Measurements from ENCODE around the gene PCDHGB4.
A peak's percentile ranks its signal among the peaks of the same experiment; 100 is the strongest.
"Not testable (repeated sequence)": the region's sequence is repeated elsewhere in the genome, so short reads cannot be mapped to it uniquely, and the experiment has no call there.

Gene PCDHGB4

GRCh38 chr5:141375444-141376155 is 11.9 kb upstream of the PCDHGB4 start:
- H3K9me3 Mint-ChIP-seq: peaks cover 21 to 26% of the 10 kb centered on the region in 2 donors
- H3K4me3 Mint-ChIP-seq; ATAC-seq (replicated peaks); DNase-seq; H3K4me1 Mint-ChIP-seq; H3K27ac Mint-ChIP-seq: not testable (repeated sequence)
- H3K36me3 Mint-ChIP-seq: peaks cover 11 to 13% of the 10 kb centered on the region in 2 donors
- peaks cover 37 to 66% of the 10 kb centered on the region in 2 donors for H3K27me3 Mint-ChIP-seq

- DNase-seq: no peak
- H3K4me1 Mint-ChIP-seq: peaks cover 0 to 4% of the 10 kb centered on the region in 2 donors
- ATAC-seq (replicated peaks): no peak
- peaks cover 4 to 5% of the 10 kb centered on the region in 2 donors for H3K36me3 Mint-ChIP-seq
- peaks cover 57 to 69% of the 10 kb centered on the region in 2 donors for H3K27me3 Mint-ChIP-seq
- H3K9me3 Mint-ChIP-seq: peaks cover 7 to 8% of the 10 kb centered on the region in 2 donors
- peak within 1 kb of the TSS; percentile 70 to 81 for H3K4me3 Mint-ChIP-seq
- peak within 1 kb of the TSS; percentile 14 for H3K27ac Mint-ChIP-seq
These were observed 4.8 kb upstream of the PCDHGB4 start, which contains the start of gene PCDHGA7 for GRCh38 chr5:141382469-141383294. Gene PCDHGA7, plus strand, starts transcription at chr5:141382742. Its CDS starts 158 bp downstream, at chr5:141382900.

GRCh38 chr5:141383345-141383744 is 4.2 kb upstream of the PCDHGB4 start:
- no peak for ATAC-seq (replicated peaks)
- no peak for DNase-seq
- Mint-ChIP-seq H3K4me1 (peaks cover 0 to 4% of the 10 kb centered on the region in 2 donors), H3K27ac (no peak overlapping the region), H3K27me3 (peaks cover 58 to 71% of the 10 kb centered on the region in 2 donors), H3K4me3 (peak overlapping the region in 1 of 2 donors; percentile 81), H3K36me3 (peaks cover 4 to 6% of the 10 kb centered on the region in 2 donors), H3K9me3 (peaks cover 8 to 9% of the 10 kb centered on the region in 2 donors)

GRCh38 chr5:141384471-141385267 is 2.8 kb upstream of the PCDHGB4 start:
- ATAC-seq (replicated peaks) (no peak), DNase-seq (no peak)
- Mint-ChIP-seq H3K36me3 (peaks cover 9 to 10% of the 10 kb centered on the region in 2 donors), H3K27me3 (peaks cover 71 to 79% of the 10 kb centered on the region in 2 donors), H3K4me3 (no peak overlapping the region), H3K9me3 (peaks cover 9 to 10% of the 10 kb centered on the region in 2 donors), H3K4me1 (peaks cover 0 to 4% of the 10 kb centered on the region in 2 donors), H3K27ac (no peak overlapping the region)

GRCh38 chr5:141388661-141389060 is 1.2 kb downstream of the PCDHGB4 start:
- ATAC-seq (replicated peaks) (no peak), DNase-seq (no peak)
- Mint-ChIP-seq H3K4me3 (no peak overlapping the region), H3K9me3 (peaks cover 19 to 20% of the 10 kb centered on the region in 2 donors), H3K4me1 (peaks cover 0 to 5% of the 10 kb centered on the region in 2 donors), H3K27ac (no peak overlapping the region), H3K36me3 (peaks cover 9 to 17% of the 10 kb centered on the region in 2 donors), H3K27me3 (peaks cover 67 to 84% of the 10 kb centered on the region in 2 donors)

DNA sequence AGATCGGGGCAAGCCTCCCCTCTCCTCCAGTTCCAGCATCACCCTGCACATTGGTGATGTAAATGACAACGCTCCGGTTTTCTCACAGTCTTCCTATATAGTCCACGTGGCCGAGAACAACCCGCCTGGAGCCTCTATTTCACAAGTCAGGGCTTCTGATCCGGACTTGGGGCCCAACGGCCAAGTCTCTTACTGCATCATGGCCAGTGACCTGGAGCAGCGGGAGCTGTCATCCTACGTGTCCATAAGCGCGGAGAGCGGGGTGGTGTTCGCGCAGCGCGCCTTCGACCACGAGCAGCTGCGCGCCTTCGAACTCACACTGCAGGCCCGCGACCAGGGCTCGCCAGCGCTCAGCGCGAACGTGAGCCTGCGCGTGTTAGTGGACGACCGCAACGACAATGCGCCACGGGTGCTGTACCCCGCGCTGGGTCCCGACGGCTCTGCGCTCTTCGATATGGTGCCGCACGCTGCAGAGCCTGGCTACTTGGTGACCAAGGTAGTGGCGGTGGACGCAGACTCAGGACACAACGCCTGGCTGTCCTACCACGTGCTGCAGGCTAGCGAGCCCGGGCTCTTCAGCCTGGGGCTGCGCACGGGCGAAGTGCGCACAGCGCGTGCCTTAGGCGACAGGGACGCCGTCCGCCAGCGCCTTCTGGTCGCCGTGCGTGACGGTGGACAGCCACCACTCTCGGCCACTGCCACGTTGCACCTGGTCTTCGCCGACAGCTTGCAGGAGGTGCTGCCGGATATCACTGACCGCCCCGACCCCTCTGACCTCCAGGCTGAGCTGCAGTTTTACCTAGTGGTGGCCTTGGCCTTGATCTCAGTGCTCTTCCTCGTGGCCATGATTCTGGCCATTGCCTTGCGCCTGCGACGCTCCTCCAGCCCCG is 1.9 kb downstream of the PCDHGB4 start:
- Mint-ChIP-seq H3K27me3 (peaks cover 67 to 83% of the 10 kb centered on the region in 2 donors), H3K4me1 (peaks cover 0 to 5% of the 10 kb centered on the region in 2 donors), H3K27ac (peak overlapping the region; percentile 52), H3K4me3 (no peak overlapping the region), H3K9me3 (peaks cover 23 to 25% of the 10 kb centered on the region in 2 donors), H3K36me3 (peaks cover 13 to 17% of the 10 kb centered on the region in 2 donors)
- DNase-seq (no peak), ATAC-seq (replicated peaks) (no peak)

DNA sequence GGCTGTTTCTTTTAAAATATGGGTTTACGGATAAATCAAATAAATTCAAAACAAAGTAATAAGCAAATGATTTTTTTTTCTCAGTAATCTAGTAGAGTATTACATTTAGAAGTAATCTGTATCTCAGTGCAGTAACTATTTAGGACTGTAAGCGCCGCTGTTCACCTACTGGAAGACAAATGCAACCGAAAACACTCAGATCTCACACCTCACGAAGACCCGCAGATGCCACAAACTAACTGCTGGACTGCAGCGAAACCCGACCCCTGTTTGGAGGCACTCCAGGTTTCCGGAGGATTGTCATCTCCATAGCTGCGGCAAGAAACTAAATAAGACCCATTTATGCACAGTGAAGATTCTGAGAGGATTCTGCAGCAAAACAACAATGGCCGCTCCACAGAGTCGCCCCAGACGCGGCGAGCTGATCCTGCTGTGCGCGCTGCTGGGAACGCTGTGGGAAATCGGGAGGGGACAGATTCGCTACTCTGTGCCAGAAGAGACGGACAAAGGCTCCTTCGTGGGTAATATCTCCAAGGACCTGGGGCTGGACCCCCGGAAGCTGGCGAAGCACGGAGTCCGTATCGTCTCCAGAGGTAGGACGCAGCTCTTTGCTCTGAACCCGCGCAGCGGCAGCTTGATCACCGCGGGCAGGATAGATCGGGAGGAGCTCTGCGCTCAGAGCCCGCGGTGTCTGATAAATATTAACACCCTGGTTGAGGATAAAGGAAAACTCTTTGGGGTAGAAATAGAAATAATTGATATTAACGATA is 5.1 kb downstream of the PCDHGB4 start, which contains the start of gene PCDHGA8:
Gene PCDHGA8, plus strand, starts transcription at position 205 of the 770 bp plus-strand sequence. Its CDS starts 181 bp downstream, at position 386.
- Mint-ChIP-seq H3K4me1 (peaks cover 0 to 5% of the 10 kb centered on the region in 2 donors), H3K27me3 (peaks cover 62 to 75% of the 10 kb centered on the region in 2 donors), H3K27ac (peak within 1 kb of the TSS; percentile 73), H3K4me3 (peak within 1 kb of the TSS; percentile 2 to 47), H3K36me3 (peaks cover 16 to 20% of the 10 kb centered on the region in 2 donors), H3K9me3 (peaks cover 20 to 22% of the 10 kb centered on the region in 2 donors)
- no peak for DNase-seq
- no peak for ATAC-seq (replicated peaks)

GRCh38 chr5:141393267-141393666 is 5.8 kb downstream of the PCDHGB4 start:
- no peak overlapping the region for H3K4me3 Mint-ChIP-seq
- peaks cover 0 to 5% of the 10 kb centered on the region in 2 donors for H3K4me1 Mint-ChIP-seq
- no peak overlapping the region for H3K27ac Mint-ChIP-seq
- peaks cover 60 to 73% of the 10 kb centered on the region in 2 donors for H3K27me3 Mint-ChIP-seq
- peaks cover 20 to 22% of the 10 kb centered on the region in 2 donors for H3K9me3 Mint-ChIP-seq
- ATAC-seq (replicated peaks): no peak
- H3K36me3 Mint-ChIP-seq: peaks cover 16 to 20% of the 10 kb centered on the region in 2 donors
- DNase-seq: no peak

DNA sequence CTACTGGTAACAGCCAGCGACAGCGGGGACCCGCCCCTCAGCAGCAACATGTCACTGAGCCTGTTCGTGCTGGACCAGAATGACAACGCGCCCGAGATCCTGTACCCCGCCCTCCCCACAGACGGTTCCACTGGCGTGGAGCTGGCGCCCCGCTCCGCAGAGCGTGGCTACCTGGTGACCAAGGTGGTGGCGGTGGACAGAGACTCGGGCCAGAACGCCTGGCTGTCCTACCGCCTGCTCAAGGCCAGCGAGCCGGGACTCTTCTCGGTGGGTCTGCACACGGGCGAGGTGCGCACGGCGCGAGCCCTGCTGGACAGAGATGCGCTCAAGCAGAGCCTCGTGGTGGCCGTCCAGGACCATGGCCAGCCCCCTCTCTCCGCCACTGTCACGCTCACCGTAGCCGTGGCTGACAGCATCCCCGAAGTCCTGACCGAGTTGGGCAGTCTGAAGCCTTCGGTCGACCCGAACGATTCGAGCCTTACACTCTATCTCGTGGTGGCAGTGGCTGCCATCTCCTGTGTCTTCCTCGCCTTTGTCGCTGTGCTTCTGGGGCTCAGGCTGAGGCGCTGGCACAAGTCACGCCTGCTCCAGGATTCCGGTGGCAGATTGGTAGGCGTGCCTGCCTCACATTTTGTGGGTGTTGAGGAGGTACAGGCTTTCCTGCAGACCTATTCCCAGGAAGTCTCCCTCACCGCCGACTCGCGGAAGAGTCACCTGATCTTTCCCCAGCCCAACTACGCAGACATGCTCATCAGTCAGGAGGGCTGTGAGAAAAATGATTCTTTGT is 7.1 kb downstream of the PCDHGB4 start:
- not testable (repeated sequence) for ATAC-seq (replicated peaks)

DNA sequence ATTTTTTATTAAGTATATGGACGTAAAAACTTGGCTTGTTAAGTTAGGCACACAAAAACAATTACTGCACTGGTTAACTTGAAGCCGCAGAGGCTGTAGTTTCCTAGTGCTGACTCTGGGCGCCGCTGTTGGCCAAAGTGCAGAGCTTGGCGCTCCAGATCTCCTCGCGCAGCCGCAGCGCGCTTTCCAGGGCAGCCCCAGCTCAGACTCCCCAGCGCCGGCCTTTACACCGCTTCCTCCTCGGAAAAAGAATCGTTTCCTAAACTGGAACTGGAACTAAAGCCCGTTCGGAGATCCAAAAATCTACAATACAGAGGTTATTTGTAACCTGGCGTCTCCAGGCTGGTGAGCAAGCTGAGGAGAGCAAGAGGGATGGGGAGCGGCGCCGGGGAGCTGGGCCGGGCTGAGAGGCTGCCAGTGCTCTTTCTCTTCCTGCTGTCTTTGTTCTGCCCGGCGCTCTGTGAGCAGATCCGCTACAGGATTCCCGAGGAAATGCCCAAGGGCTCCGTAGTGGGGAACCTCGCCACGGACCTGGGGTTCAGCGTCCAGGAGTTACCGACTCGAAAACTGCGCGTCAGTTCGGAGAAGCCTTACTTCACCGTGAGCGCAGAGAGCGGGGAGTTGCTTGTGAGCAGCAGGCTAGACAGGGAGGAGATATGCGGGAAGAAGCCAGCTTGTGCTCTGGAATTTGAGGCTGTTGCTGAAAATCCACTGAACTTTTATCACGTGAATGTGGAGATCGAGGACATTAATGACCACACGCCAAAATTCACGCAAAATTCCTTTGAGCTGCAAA is 10.5 kb downstream of the PCDHGB4 start, which contains the start of gene PCDHGB5:
Gene PCDHGB5, plus strand, starts transcription at position 192 of the 796 bp plus-strand sequence. Its CDS starts 181 bp downstream, at position 373.
- not testable (repeated sequence) for H3K4me1 Mint-ChIP-seq, DNase-seq
- Mint-ChIP-seq H3K27ac (peak within 1 kb of the TSS; percentile 42), H3K9me3 (peaks cover 15 to 17% of the 10 kb centered on the region in 2 donors), H3K36me3 (peaks cover 15 to 17% of the 10 kb centered on the region in 2 donors), H3K4me3 (peak within 1 kb of the TSS; percentile 65 to 67), H3K27me3 (peaks cover 61 to 73% of the 10 kb centered on the region in 2 donors)
- ATAC-seq (replicated peaks): peak; percentile 60 to 75

More for the DNA sequence above, 7.1 kb downstream of the PCDHGB4 start:
- H3K4me3 Mint-ChIP-seq, DNase-seq, H3K27ac Mint-ChIP-seq, H3K4me1 Mint-ChIP-seq: not testable (repeated sequence)
- Mint-ChIP-seq H3K27me3 (peaks cover 59 to 72% of the 10 kb centered on the region in 2 donors), H3K9me3 (peaks cover 20 to 23% of the 10 kb centered on the region in 2 donors), H3K36me3 (peaks cover 16 to 17% of the 10 kb centered on the region in 2 donors)

- DNase-seq (no peak), ATAC-seq (replicated peaks) (no peak)
- H3K27ac Mint-ChIP-seq: no peak overlapping the region
- H3K4me1 Mint-ChIP-seq: peaks cover 4 to 6% of the 10 kb centered on the region in 2 donors
- peak overlapping the region in 1 of 2 donors; percentile 6 for H3K4me3 Mint-ChIP-seq
- H3K36me3 Mint-ChIP-seq: peaks cover 17 to 19% of the 10 kb centered on the region in 2 donors
- H3K9me3 Mint-ChIP-seq: peaks cover 14 to 17% of the 10 kb centered on the region in 2 donors
- peaks cover 63 to 74% of the 10 kb centered on the region in 2 donors for H3K27me3 Mint-ChIP-seq
These were observed 11.1 kb downstream of the PCDHGB4 start for GRCh38 chr5:141398608-141399007.
